ENCODE data around the gene KIF11.
A peak's percentile ranks its signal among the peaks of the same experiment; 100 is the strongest.
"Not testable (repeated sequence)": the region's sequence is repeated elsewhere in the genome, so short reads cannot be mapped to it uniquely, and the experiment has no call there.

KIF11 gene

DNA sequence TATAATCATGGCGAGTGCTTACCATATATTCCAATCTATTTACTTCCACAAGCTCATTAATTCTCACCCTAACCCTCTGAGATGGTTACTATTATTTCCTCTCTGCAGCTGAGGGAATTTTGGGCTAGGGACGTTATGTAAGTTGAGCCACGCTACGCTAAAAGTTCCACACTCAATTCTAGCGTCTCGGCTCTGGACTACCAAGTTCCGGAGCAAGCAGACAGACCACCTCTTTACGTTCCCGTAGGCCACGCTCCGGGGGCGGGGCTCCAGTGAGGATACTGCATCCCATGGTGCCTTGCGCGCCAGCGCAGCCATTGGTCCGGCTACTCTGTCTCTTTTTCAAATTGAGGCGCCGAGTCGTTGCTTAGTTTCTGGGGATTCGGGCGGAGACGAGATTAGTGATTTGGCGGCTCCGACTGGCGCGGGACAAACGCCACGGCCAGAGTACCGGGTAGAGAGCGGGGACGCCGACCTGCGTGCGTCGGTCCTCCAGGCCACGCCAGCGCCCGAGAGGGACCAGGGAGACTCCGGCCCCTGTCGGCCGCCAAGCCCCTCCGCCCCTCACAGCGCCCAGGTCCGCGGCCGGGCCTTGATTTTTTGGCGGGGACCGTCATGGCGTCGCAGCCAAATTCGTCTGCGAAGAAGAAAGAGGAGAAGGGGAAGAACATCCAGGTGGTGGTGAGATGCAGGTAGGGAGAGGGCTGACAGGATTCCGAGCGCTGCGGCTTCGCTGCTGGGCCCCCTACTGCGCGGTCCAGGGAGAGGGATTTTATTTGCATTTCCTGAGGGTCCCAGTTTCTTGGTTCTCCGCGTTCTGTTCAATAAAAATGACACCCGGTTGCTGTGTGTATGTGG, at the start of gene KIF11:
Gene KIF11, plus strand, starts transcription at position 370 of the 858 bp plus-strand sequence. Its CDS starts 246 bp downstream, at position 616.
- DNase-seq: peak; percentile 96

DNA sequence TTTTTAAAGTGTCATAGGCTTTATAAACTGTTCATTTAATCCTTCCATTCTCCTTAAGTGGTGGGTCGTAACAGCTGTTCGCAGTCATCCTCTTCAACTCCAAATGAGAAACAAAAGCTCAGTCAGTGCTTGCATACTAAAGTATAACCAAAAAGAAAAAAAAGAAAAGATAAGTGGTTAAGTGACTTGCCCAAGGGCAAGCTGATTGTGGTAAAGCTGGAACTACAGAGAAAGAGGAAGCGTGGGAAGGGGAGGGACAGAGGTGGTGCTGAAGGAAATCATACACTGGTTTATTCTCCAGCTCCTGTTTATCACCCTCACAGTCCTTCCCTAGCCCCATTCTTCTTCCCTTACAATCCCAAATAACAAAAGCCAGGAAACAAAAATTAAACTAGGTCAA, 48.6 kb upstream of the KIF11 start:
- DNase-seq: peak; percentile 6

DNA sequence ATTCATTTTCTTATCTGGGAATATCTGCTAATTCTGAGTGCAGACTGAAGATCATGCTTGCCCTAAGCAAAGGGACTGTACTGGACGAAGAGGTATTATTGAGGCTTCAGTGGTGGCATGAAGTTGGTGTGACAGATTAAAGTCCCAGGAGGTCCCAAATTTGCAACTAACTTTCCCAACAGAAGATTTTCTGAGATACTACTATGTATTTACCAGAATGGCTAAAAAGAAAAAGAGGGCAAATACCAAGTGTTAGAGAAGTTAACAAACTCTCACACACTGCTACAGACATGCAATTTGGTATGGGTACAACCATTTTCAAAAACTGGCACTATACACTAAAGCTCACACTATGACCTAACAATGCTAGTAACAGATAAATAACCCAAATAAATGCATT, 47.4 kb upstream of the KIF11 start:
- DNase-seq: no peak

- no peak for DNase-seq
These were observed 45.3 kb upstream of the KIF11 start for GRCh38 chr10:92547676-92548075.

- no peak for DNase-seq
These were observed 42.0 kb upstream of the KIF11 start for GRCh38 chr10:92550924-92551323.

DNA sequence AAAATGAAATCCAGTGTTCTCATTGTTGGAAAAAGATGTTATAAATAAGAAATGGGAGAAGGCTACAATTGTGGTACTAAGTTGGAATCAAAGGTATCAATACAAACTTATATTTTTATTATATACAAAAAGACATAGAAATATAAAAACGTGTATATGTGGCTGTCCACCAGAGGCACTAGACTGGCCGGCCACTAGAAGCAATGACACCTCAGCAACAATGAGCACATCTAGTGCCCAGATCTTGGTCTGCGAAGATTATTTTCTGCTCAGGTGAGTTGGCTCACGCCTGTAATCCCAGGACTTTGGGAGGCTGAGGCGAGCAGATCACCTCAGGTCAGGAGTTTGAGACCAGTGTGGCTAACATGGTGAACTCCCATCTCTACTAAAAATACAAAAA, 40.6 kb upstream of the KIF11 start:
- no peak for DNase-seq

DNA sequence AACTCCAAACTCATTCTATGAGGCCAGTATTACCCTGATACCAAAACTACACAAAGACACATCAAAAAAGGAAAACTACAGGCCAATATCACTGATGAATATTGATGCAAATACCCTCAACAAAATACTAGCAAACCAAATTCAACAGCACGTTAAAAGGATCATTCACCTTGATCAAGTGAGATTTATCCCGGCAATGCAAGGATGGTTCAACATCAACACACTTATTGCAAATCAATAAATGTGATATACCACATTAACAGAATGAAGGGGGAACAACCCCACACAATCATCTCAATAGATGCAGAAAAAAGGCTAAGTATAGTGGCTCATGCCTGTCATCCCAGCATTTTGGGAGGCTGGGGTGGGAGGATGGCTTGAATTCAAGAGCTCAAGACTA, 39.0 kb upstream of the KIF11 start:
- no peak for DNase-seq

DNA sequence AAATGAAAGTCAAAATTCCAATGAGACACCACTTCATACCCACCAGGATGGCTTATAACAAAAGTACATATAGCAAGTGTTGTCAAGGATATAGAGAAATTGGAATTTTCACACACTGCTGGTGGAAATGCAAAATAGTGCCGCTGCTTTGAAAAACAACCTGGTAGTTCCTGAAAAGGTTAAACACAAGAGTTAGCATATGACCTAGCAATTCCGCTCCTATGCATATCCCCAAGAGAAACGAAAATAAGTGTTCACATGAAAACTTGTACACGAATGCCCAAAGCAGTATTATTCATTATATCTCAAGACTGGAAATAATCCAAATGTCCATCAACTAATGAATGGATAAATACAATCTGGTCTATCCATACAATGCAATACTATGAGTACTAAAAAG, 33.9 kb upstream of the KIF11 start:
- no peak for DNase-seq

GRCh38 chr10:92562424-92562823, 30.5 kb upstream of the KIF11 start:
- no peak for DNase-seq

DNA sequence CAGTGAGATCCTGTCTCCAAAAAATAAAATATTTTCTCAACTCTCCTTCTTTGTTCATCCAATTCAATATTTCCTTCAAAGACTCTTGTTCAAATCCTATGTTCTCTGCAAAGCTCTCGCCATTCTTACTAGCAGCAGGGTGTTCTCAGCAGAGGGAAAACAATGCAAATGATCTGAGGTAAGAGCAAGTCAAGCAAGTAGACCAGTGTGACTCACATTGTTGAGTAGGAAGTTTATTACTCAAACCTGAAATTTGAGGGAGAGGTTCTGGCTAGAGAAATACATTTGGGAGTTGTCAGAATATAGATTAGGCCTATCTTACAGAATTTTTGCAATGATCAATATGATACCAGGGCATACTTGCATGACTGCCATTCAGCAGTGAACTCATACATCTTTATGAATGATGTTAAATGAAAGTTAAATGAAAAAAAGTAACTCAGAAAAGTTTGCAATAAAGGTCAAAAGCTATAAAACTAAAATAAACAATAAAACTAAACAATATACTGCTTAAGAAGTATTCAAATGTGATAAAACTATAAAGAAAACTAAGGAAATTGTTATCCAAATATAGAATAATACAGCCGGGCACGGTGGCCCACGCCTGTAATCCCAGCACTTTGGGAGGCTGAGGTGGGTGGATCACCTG, 24.9 kb upstream of the KIF11 start:
- no peak for DNase-seq

DNA sequence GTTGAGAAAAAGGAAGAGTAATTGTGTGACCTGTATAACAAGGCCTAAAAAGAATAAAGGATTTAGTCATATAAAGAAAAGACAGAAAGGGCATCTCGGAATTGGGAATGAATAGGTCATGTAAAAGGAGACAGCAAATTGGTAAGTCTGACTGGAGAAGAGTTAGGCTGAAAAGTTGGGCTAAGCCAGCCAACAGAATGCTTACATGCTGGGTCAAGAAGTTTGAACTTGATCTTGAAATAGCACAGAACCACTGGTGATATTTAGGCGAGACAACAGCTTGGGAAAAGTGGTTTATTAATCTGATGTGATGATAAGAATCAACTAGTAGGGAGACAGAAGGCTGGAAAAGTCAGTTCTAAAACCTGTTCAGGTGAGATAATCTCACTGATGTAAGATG, 23.9 kb upstream of the KIF11 start:
- no peak for DNase-seq

DNA sequence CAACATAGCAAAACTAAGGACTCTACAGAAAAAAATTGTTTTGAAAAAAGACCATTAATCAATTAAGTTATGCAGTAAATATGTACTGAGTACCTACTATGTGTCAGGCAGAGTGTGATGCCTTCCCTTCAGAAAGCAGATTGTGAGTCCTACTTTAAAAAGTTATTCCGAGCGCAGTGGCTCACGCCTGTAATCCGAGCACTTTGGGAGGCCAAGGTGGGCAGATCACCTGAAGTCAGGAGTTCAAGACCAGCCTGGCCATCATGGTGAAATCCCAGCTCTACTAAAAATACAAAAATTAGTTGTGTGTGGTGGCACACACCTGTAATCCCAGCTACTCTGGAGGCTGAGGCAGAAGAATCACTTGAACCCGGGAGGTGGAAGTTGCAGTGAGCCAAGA, 23.3 kb upstream of the KIF11 start:
- not testable (repeated sequence) for DNase-seq

DNA sequence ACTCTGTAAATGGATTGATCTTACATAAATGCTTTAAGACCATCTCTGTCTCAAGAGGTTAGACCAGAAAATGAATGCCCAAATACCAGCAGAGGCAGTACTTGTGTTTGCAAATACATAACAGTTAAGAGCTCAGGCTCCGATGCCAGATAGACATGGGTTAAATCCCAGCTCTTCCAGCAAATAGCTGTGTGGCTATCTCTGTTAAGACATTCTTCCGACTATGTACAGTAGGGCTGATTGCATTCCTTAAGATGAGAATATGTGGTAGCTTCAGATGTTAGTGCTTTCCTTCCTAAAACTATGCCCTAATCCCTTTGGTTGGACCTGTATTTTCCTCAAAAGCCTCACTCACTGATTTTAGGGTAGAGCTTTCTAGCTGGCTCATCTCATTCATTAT, 21.3 kb upstream of the KIF11 start:
- DNase-seq: no peak

- no peak for DNase-seq
These were observed 20.4 kb upstream of the KIF11 start for GRCh38 chr10:92572362-92573090.

GRCh38 chr10:92573091-92573797, 19.7 kb upstream of the KIF11 start:
- DNase-seq: peak; percentile 30

DNA sequence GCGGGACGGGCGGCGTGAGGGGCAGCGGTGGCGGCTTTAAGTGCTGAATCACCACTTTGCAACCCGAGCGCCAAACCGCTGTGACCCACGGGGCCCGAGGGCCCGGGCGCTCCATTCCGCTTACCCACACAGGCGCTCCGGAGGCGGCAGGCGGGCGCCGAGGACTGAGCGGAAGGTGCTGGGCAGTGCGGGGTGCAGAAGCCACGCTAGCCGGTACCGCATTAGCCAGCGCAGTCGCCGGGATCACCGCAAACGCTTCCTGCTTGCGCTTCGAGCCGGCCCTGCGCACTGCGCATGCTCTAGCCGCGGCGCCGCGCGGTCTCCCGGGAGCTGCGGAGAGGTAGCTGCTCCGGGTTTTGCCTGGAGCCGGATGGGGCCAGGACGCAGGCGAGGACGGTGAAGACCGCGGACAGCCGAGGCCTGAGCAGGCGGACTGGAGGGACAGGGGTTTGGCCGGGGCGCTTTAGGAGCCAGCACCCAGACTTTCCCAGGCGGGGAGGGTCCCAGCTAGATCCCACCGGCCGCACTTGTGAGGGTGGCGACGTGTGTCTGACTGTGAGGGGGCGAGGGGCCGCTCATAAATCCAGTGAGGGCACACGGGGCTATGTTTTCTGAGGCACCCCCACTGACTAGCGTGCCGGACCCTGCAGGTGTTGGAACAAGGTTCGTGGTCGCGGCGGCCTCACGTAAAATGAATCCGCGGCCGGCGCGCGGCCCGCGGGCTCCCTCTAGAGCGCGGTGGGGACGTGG, 19.0 kb upstream of the KIF11 start, which contains the start of gene IDE:
Gene IDE, minus strand, starts transcription at position 296 of the 750 bp plus-strand sequence. Its CDS starts 74 bp downstream, at position 222.
- peak; percentile 84 for DNase-seq

DNA sequence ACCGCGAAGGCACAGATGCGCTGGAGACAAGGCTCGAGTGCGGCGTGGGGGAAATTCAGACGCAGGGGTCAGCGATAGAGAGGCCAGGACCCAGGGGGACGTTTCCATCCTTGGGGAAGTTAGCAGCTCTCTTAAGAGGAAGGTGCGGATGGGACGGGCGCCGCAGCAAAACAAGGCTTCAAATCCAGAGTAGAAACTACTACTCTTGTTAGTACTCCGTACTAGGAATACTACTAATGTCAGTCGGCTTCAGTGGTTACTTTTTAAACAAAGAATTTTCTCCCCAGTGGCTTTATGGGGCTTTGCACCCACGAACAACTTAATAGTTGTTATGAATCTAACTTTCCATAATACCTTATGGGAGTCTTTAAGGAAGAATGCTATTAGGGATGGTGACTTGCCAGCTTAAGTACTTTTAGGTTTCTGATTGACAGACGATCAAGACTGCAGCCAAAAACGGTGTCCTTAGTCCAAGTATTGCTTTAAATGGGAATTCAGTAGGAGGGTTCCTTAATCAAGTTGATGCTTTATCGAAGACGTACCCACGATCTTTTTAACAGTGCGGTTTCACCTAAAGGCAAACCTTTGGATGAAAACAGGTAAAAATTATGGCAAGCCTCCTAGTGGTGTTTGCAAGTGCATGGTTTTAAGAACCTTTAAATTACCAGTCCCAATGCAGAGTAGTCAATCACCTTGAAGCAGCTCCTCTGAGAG, 18.2 kb upstream of the KIF11 start:
- DNase-seq: peak; percentile 41

GRCh38 chr10:92575961-92576360, 17.0 kb upstream of the KIF11 start:
- no peak for DNase-seq

- not testable (repeated sequence) for DNase-seq
These were observed 10.6 kb upstream of the KIF11 start for GRCh38 chr10:92582347-92582746.

DNA sequence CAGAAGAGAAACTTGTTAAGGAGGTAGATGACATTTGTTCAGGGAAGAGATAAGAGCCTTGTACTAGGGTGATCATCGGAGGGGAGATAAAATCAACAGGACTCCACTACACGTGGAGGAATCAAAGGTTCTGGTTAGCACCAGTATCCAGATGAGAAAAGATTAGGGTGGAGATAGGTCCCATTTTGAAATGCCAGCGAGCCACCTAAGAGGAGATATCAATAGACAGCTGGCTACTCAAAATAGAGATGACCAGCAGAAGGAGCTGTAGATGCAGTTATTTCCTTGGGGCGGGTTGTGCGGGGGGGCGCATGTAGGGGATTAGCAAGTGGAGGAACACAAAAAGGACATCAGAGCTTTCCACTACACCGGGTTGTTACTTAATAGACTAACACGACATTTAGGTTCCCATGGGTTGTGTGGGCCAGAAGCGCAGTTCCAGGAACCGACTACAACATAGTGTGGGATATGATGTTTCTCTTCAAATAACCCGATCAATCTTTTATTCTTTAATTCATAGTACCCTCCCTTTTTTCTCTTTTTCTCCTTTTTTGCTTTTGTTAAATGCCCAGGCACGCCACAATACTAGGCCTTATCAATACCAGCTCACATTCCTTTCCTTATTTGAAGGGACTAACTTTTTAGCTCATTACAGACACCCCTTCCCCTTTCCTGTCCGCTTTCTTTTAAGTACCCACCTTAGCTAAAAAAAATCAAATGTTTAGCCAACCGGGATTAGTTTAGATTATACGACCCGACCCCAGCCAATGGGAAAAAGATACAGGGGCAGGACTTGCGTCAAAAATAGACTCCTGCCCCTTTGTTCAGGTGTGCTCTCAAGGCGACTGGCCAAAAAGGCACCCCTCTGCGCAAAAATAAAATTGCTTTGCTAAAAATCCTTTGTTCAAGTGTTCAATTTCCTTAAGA, 2.0 kb upstream of the KIF11 start:
- DNase-seq: peak; percentile 38
